HEK293T (cell line): ENCODE measurements around the gene SLC25A21.

ENCODE experiments used
- L3MBTL2 ChIP-seq: fragments of 450-650 bp; conservative IDR thresholded peaks from 2 replicates; pipeline ENCODE4 v1.6.1; 2016; ENCODE audit warnings: mild to moderate bottlenecking
- SUZ12 ChIP-seq: fragments of 450-650 bp; IDR thresholded peaks from 2 replicates; pipeline ENCODE4 v1.6.1; 2016; ENCODE audit warnings: mild to moderate bottlenecking

- TF ChIP-seq L3MBTL2 (no peak), SUZ12 (no peak)
Observed at GRCh38 chr14:36656687-36657398, 515.6 kb downstream of the SLC25A21 start.
